GM19438 (cell line): ENCODE measurements around the gene MED25.

Source experiments
- ATAC-seq: cut with Tn5 transposase; IDR thresholded peaks from one replicate; pipeline ENCODE4 v1.9.1; 2021; ENCODE audit warnings: low read depth; ENCODE audit not compliant: unreplicated experiment

MED25 gene

DNA sequence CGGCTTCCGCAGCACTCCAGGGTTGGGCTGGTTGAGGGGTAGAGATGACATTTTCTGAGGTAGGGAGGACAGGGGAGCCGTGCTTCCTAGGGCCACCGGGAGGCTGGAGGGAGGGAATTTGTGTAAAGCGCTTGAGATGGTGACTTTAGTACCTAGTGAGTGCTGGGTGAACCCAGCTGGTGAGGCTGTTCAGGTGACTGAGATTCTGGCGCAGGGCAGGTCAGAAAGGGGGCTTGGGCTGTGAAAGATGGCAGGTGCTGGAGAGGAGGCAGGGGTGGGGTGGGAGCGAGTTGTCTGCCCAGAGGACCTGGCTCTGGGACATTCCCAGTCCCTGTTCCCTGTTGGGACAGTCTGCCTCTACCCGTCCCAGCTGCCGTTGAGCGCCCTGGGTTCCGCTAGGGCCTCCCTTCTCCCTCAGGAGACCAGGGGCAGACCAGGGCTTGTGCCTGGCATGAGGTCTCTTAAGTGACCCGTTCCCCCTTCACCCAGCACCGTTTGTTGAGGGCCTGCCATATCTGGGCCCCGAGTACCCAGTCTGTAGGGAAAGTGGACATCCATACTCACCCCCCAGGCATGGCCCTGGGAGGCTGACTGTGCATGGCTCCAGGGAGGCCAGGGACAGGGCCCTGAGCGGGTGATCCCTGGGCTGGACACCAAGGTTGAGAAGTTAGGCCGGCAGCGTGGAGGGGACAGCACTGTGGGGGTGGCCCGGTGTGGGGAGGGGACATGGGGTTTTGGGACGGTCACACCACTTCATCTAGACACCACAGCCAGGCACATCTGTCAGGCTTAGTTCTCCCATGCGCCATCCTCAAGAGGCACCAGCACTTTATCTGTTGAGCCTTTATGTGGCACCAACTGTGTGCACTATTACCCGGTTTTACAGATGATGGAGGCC, 37.8 kb downstream of the MED25 start:
- ATAC-seq = no peak

GRCh38 chr19:49856574-49857021, 38.5 kb downstream of the MED25 start:
- ATAC-seq = no peak

- no peak for ATAC-seq
These were observed 39.2 kb downstream of the MED25 start for GRCh38 chr19:49857061-49857837.

DNA sequence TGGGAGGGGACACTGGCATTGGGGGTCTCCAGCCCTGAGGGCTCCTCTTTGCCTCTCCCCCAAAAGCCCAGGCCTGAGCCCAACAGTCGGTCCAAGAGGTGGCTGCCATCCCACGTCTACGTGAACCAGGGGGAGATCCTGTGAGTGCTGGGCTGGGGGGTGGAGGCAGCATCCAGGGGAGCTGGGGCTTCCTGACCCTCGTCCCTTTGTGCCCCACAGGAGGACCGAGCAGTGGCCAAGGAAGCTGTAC, 39.7 kb downstream of the MED25 start:
- ATAC-seq = no peak

GRCh38 chr19:49858088-49858985, 40.2 kb downstream of the MED25 start:
- no peak for ATAC-seq

- ATAC-seq = no peak
These were observed 41.7 kb downstream of the MED25 start for GRCh38 chr19:49859682-49860335.

DNA sequence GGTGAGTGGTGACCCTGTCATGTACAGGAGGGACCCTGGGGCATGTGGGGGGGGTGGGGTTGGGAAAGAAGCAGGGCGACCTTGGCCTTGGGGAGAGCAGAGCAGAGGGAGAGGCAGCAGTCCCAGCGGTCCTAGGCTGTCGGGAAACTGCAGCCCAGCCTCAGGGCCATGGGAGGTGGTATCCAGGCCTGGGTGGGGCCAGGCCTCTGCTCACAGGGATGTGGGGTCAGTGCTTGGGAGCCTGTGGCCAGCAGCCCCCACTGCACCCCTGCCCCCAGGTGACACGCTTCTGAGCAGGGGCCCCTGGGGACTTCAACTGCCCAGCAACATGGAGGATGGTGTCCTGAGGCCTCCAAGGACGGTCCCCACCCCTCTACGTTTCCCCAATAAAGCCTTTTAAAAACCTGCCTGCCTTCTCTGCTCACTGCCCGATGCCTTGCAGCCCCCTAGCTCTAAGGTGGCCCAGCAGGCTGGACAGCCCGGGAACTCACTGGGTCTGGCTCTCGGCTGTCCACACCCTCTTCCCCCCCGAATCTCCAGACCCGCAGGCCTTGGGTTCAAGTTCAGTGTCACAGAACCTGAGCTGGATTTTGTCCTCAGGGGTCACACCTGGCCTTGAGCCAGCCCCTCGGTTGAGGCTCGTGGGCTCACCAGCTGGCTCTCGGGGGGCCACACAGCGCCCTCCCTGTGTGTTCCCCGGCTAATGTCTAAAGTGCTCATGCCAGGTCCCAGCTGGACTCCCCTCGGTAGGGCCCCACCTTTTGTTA, 42.4 kb downstream of the MED25 start:
- ATAC-seq = no peak

- ATAC-seq = no peak
These were observed 43.0 kb downstream of the MED25 start for GRCh38 chr19:49861107-49861506.

- ATAC-seq = no peak
These were observed 43.7 kb downstream of the MED25 start for GRCh38 chr19:49861541-49862378.

GRCh38 chr19:49862391-49863253, 44.5 kb downstream of the MED25 start:
- ATAC-seq = no peak

DNA sequence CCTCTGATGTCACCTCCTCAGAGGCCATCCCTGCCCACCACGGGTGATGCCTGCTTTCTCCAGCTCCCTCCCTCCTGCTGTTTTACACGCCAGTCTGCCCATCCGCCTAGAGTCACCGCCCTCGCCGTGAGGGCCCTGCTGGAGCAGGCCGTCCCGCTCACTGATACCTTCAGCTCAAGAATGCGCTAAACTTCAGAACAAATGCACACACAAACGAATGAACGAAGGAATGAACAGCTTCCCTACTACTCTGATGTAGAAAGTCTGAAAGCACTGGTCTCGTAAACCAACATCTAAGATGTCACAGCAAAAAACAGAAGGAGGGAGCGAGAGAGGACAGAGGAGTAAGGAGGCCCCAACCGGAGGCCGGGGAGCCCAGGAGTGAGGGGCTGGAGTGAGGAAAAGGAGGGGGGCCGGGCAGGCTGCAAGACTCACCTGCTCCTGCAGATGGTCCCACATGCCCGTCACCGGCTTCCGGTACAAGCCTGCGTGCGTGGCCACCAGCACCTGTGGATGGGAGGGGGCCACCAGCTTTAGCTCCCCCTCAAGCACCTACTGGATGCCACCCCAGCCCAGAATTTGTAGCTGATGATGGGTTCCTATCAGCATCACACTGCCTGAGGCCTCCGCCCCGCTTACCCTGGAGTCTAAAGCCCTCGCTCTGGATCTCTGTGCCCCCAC, 45.3 kb downstream of the MED25 start:
- no peak for ATAC-seq

GRCh38 chr19:49863935-49864320, 45.8 kb downstream of the MED25 start:
- ATAC-seq = no peak

GRCh38 chr19:49864890-49865289, 46.8 kb downstream of the MED25 start:
- ATAC-seq = no peak

- peak; percentile 34 for ATAC-seq
These were observed 49.1 kb downstream of the MED25 start, which contains the start of gene PNKP for GRCh38 chr19:49866933-49867782. Gene PNKP, minus strand, starts transcription at chr19:49867576. Its CDS starts 372 bp downstream, at chr19:49867204.

GRCh38 chr19:49869009-49869483, 51.0 kb downstream of the MED25 start:
- peak; percentile 10 for ATAC-seq
